ENCODE measurements around the gene TEX261.

Gene TEX261

GRCh38 chr2:70956141-70956540, 38.5 kb downstream of the TEX261 start:
- DNase-seq (ENCODE audit: low read depth in 2 of 2), result no peak
- no peak for TF ChIP-seq CTCF (IDR thresholded peaks at IDR 0.05; ENCODE audit: low read depth, low read length)
- H3K4me3 ChIP-seq (replicated peaks in 1 of 2; ENCODE audit: low read depth in 2 of 2, low read length in 2 of 2), result no peak overlapping the region

- TF ChIP-seq CTCF (IDR thresholded peaks at IDR 0.05; ENCODE audit: low read depth, low read length), result no peak
- no peak overlapping the region for H3K4me3 ChIP-seq (replicated peaks in 1 of 2; ENCODE audit: low read depth in 2 of 2, low read length in 2 of 2)
- no peak for DNase-seq (ENCODE audit: low read depth in 2 of 2)
Observed at GRCh38 chr2:70954886-70955285, 39.8 kb downstream of the TEX261 start.

GRCh38 chr2:70949086-70949485, 45.6 kb downstream of the TEX261 start:
- H3K4me3 ChIP-seq (replicated peaks in 1 of 2; ENCODE audit: low read depth in 2 of 2, low read length in 2 of 2), result no peak overlapping the region
- no peak for DNase-seq (ENCODE audit: low read depth in 2 of 2)
- no peak for TF ChIP-seq CTCF (IDR thresholded peaks at IDR 0.05; ENCODE audit: low read depth, low read length)

GRCh38 chr2:70948337-70949003, 46.2 kb downstream of the TEX261 start:
- peak; percentile 76 to 82 for DNase-seq (ENCODE audit: low read depth in 2 of 2)
- H3K4me3 ChIP-seq (replicated peaks in 1 of 2; ENCODE audit: low read depth in 2 of 2, low read length in 2 of 2), result peak overlapping the region; percentile 19 to 22
- peak; percentile 89 for TF ChIP-seq CTCF (IDR thresholded peaks at IDR 0.05; ENCODE audit: low read depth, low read length)

GRCh38 chr2:70947556-70948184, 47.0 kb downstream of the TEX261 start:
- peak; percentile 45 to 74 for DNase-seq (ENCODE audit: low read depth in 2 of 2)
- no peak overlapping the region for H3K4me3 ChIP-seq (replicated peaks in 1 of 2; ENCODE audit: low read depth in 2 of 2, low read length in 2 of 2)
- no peak for TF ChIP-seq CTCF (IDR thresholded peaks at IDR 0.05; ENCODE audit: low read depth, low read length)

- TF ChIP-seq CTCF (IDR thresholded peaks at IDR 0.05; ENCODE audit: low read depth, low read length), result peak; percentile 81
- DNase-seq (ENCODE audit: low read depth in 2 of 2), result peak; percentile 73
Observed at GRCh38 chr2:70946832-70947442, 47.7 kb downstream of the TEX261 start.

More at GRCh38 chr2:70946832-70947442, 47.7 kb downstream of the TEX261 start:
- H3K4me3 ChIP-seq (replicated peaks in 1 of 2; ENCODE audit: low read depth in 2 of 2, low read length in 2 of 2), result no peak overlapping the region
